ENCODE data around the gene ZMYM2.

ZMYM2 gene

GRCh38 chr13:20049558-20050473 lies 91.3 kb downstream of the ZMYM2 start:
- no peak for DNase-seq

- no peak for DNase-seq
These were observed 92.8 kb downstream of the ZMYM2 start for GRCh38 chr13:20051366-20051765.

- no peak for DNase-seq
These were observed 94.5 kb downstream of the ZMYM2 start for GRCh38 chr13:20053016-20053415.

GRCh38 chr13:20053891-20054290 lies 95.4 kb downstream of the ZMYM2 start:
- no peak for DNase-seq

- DNase-seq: no peak
These were observed 96.1 kb downstream of the ZMYM2 start for GRCh38 chr13:20054586-20054985.

- DNase-seq: no peak
These were observed 98.7 kb downstream of the ZMYM2 start for GRCh38 chr13:20057214-20057613.

- no peak for DNase-seq
These were observed 99.4 kb downstream of the ZMYM2 start for GRCh38 chr13:20057963-20058362.

- DNase-seq: no peak
These were observed 99.9 kb downstream of the ZMYM2 start for GRCh38 chr13:20058476-20058875.

- no peak for DNase-seq
These were observed 105.6 kb downstream of the ZMYM2 start for GRCh38 chr13:20064128-20064527.

GRCh38 chr13:20065516-20065915 lies 107.0 kb downstream of the ZMYM2 start:
- DNase-seq: no peak

- no peak for DNase-seq
These were observed 111.4 kb downstream of the ZMYM2 start for GRCh38 chr13:20069956-20070355.

GRCh38 chr13:20073775-20074174 lies 115.2 kb downstream of the ZMYM2 start:
- DNase-seq: no peak

GRCh38 chr13:20074966-20075365 lies 116.4 kb downstream of the ZMYM2 start:
- DNase-seq: no peak

GRCh38 chr13:20077086-20077485 lies 118.6 kb downstream of the ZMYM2 start:
- no peak for DNase-seq

GRCh38 chr13:20080377-20081164 lies 122.0 kb downstream of the ZMYM2 start:
- DNase-seq: no peak

GRCh38 chr13:20090349-20090748 lies 131.8 kb downstream of the ZMYM2 start:
- DNase-seq: no peak

GRCh38 chr13:20093951-20094350 lies 135.4 kb downstream of the ZMYM2 start:
- DNase-seq: no peak

GRCh38 chr13:20099319-20099718 lies 140.8 kb downstream of the ZMYM2 start:
- no peak for DNase-seq

- DNase-seq: no peak
These were observed 143.2 kb downstream of the ZMYM2 start for GRCh38 chr13:20101467-20102316.

- no peak for DNase-seq
These were observed 144.1 kb downstream of the ZMYM2 start for GRCh38 chr13:20102525-20103180.

- no peak for DNase-seq
These were observed 146.7 kb downstream of the ZMYM2 start for GRCh38 chr13:20105161-20105689.

GRCh38 chr13:20106742-20107141 lies 148.2 kb downstream of the ZMYM2 start:
- DNase-seq: no peak

All from CD4-positive, alpha-beta T cell treated with Interleukin-15 for 1 hour (primary cell).